ENCODE results near the gene NPEPL1. TPM values are rescaled to one million over a fixed set of nuclear protein-coding genes. Genes with fewer than 3 reads are reported as not detected.

NPEPL1 gene
- total RNA-seq, 1 donor from 2014 or later = 37.6 TPM

- no peak for DNase-seq (ENCODE audit: low spot score)
- H3K9me3 Mint-ChIP-seq (ENCODE audit: unreplicated experiment) = no peaks in the 10 kb centered on the region
- peak overlapping the region; percentile 30 for H3K27ac Mint-ChIP-seq (ENCODE audit: unreplicated experiment)
- peaks cover 14% of the 10 kb centered on the region for H3K4me1 Mint-ChIP-seq (ENCODE audit: unreplicated experiment)
- H3K4me3 Mint-ChIP-seq (ENCODE audit: unreplicated experiment) = no peak overlapping the region
- H3K27me3 Mint-ChIP-seq (ENCODE audit: unreplicated experiment) = peaks cover 6% of the 10 kb centered on the region
- H3K36me3 Mint-ChIP-seq (ENCODE audit: low read depth, unreplicated experiment) = no peaks in the 10 kb centered on the region
- TF ChIP-seq CTCF (IDR thresholded peaks at IDR 0.05; ENCODE audit: unreplicated experiment) = no peak
These were observed 2.0 kb upstream of the NPEPL1 start for GRCh38 chr20:58690396-58691135.

- Mint-ChIP-seq H3K27ac (ENCODE audit: unreplicated experiment) (peak overlapping the region; percentile 52), H3K4me3 (ENCODE audit: unreplicated experiment) (peak overlapping the region; percentile 59), H3K4me1 (ENCODE audit: unreplicated experiment) (peaks cover 15% of the 10 kb centered on the region), H3K9me3 (ENCODE audit: unreplicated experiment) (no peaks in the 10 kb centered on the region), H3K27me3 (ENCODE audit: unreplicated experiment) (peaks cover 6% of the 10 kb centered on the region), H3K36me3 (ENCODE audit: low read depth, unreplicated experiment) (peaks cover 1% of the 10 kb centered on the region)
- DNase-seq (ENCODE audit: low spot score) = no peak
- no peak for TF ChIP-seq CTCF (IDR thresholded peaks at IDR 0.05; ENCODE audit: unreplicated experiment)
These were observed 624 bp upstream of the NPEPL1 start for GRCh38 chr20:58691773-58692578.

- peaks cover 14% of the 10 kb centered on the region for H3K4me1 Mint-ChIP-seq (ENCODE audit: unreplicated experiment)
- H3K36me3 Mint-ChIP-seq (ENCODE audit: low read depth, unreplicated experiment) = peaks cover 12% of the 10 kb centered on the region
- no peaks in the 10 kb centered on the region for H3K9me3 Mint-ChIP-seq (ENCODE audit: unreplicated experiment)
- peak overlapping the region; percentile 37 for H3K4me3 Mint-ChIP-seq (ENCODE audit: unreplicated experiment)
- H3K27me3 Mint-ChIP-seq (ENCODE audit: unreplicated experiment) = peaks cover 11% of the 10 kb centered on the region
- DNase-seq (ENCODE audit: low spot score) = no peak
- no peak overlapping the region for H3K27ac Mint-ChIP-seq (ENCODE audit: unreplicated experiment)
- no peak for TF ChIP-seq CTCF (IDR thresholded peaks at IDR 0.05; ENCODE audit: unreplicated experiment)
These were observed 816 bp downstream of the NPEPL1 start for GRCh38 chr20:58693226-58694006.

GRCh38 chr20:58694241-58695083, 1.9 kb downstream of the NPEPL1 start:
- peak overlapping the region; percentile 51 for H3K4me3 Mint-ChIP-seq (ENCODE audit: unreplicated experiment)
- no peaks in the 10 kb centered on the region for H3K9me3 Mint-ChIP-seq (ENCODE audit: unreplicated experiment)
- peaks cover 8% of the 10 kb centered on the region for H3K4me1 Mint-ChIP-seq (ENCODE audit: unreplicated experiment)
- H3K27me3 Mint-ChIP-seq (ENCODE audit: unreplicated experiment) = peaks cover 11% of the 10 kb centered on the region
- TF ChIP-seq CTCF (IDR thresholded peaks at IDR 0.05; ENCODE audit: unreplicated experiment) = no peak
- H3K36me3 Mint-ChIP-seq (ENCODE audit: low read depth, unreplicated experiment) = peaks cover 15% of the 10 kb centered on the region
- no peak overlapping the region for H3K27ac Mint-ChIP-seq (ENCODE audit: unreplicated experiment)
- DNase-seq (ENCODE audit: low spot score) = no peak

All from endothelial cell (in vitro differentiated cells).